ENCODE data around the gene GNPAT.
"Not testable (repeated sequence)": the region's sequence is repeated elsewhere in the genome, so short reads cannot be mapped to it uniquely, and the experiment has no call there.

Gene GNPAT

DNA sequence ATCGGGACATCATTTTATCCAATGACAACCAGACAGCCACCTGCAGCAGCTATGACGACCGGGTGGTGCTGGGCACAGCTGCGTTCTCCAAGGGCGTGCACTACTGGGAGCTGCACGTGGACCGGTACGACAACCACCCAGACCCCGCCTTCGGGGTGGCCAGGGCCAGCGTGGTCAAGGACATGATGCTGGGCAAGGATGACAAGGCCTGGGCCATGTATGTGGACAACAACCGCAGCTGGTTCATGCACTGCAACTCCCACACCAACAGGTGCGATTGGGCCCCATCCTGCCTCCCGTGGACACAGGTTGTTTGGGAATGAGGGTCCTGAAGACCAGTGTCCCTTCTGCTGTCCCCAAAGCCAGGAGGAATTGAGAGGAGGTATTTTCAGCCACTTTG, 32.0 kb upstream of the GNPAT start:
- no peak for ATAC-seq
- peaks cover 4% of the 10 kb centered on the region for H3K27me3 Mint-ChIP-seq
- H3K4me1 Mint-ChIP-seq = peaks cover 15% of the 10 kb centered on the region
- DNase-seq = no peak
- no peak overlapping the region for H3K27ac Mint-ChIP-seq
- no peak overlapping the region for H3K4me3 Mint-ChIP-seq
- no peaks in the 10 kb centered on the region for H3K9me3 Mint-ChIP-seq

GRCh38 chr1:231209531-231209930, 31.5 kb upstream of the GNPAT start:
- DNase-seq = no peak
- H3K27ac Mint-ChIP-seq = no peak overlapping the region
- no peaks in the 10 kb centered on the region for H3K9me3 Mint-ChIP-seq
- no peak overlapping the region for H3K4me3 Mint-ChIP-seq
- peaks cover 19% of the 10 kb centered on the region for H3K4me1 Mint-ChIP-seq
- H3K27me3 Mint-ChIP-seq = peaks cover 8% of the 10 kb centered on the region
- ATAC-seq = no peak

DNA sequence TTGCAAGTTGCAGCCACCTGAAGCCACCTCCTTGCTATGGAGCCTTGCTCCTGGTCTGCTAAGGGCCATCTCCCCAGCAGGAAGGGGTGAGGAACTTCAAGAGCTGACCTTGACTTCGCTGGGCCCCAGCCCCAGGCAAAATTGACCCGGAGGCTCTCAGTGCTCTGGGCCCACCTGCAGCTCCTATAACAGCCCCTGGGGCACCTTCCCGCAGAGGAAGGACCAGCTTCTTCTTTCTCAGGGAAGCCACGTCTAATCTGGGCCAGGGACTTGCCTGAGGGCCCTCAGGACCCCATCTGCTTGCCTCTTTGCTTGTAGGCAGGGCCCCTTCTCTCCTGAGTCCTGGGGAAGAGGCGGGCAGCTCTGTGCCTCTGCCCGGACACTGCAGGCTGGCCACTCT, 30.9 kb upstream of the GNPAT start:
- no peak overlapping the region for H3K27ac Mint-ChIP-seq
- H3K4me3 Mint-ChIP-seq = no peak overlapping the region
- peaks cover 24% of the 10 kb centered on the region for H3K4me1 Mint-ChIP-seq
- DNase-seq (no peak), ATAC-seq (no peak)
- H3K27me3 Mint-ChIP-seq = peaks cover 8% of the 10 kb centered on the region
- H3K9me3 Mint-ChIP-seq = no peaks in the 10 kb centered on the region

GRCh38 chr1:231211005-231211857, 29.8 kb upstream of the GNPAT start:
- ATAC-seq = peak; percentile 90
- Mint-ChIP-seq H3K9me3 (no peaks in the 10 kb centered on the region), H3K27ac (peak overlapping the region; percentile 8 to 95)

DNA sequence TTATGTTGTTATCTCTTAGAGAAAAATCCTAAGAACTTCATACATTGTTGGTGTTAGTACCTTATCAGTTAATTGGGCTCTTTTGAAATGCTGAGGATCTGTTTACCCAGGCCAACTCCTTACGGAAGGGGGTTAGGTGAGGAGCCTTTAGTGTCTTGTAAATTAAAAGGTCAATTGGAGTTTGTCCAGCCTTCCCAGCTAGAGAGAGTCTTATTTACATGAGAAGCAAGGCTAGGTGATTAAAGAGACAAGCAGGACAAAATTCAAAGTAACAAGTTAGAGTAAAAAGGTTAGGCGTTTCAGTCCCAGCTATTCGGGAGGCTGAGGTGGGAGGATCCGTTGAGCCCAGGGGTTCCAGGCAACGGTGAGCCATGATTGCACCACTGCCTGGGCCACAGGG, 28.7 kb upstream of the GNPAT start:
- not testable (repeated sequence) for H3K9me3 Mint-ChIP-seq, DNase-seq, ATAC-seq
- peak overlapping the region in 1 of 2 donors; percentile 35 for H3K4me3 Mint-ChIP-seq
- peaks cover 37% of the 10 kb centered on the region for H3K4me1 Mint-ChIP-seq
- peaks cover 14% of the 10 kb centered on the region for H3K27me3 Mint-ChIP-seq
- peak overlapping the region in 1 of 2 donors; percentile 65 for H3K27ac Mint-ChIP-seq

More at GRCh38 chr1:231211005-231211857, 29.8 kb upstream of the GNPAT start:
- peak overlapping the region; percentile 84 to 89 for H3K4me3 Mint-ChIP-seq
- DNase-seq = peak; percentile 93 to 95
- H3K4me1 Mint-ChIP-seq = peaks cover 35% of the 10 kb centered on the region
- H3K27me3 Mint-ChIP-seq = peaks cover 8% of the 10 kb centered on the region

DNA sequence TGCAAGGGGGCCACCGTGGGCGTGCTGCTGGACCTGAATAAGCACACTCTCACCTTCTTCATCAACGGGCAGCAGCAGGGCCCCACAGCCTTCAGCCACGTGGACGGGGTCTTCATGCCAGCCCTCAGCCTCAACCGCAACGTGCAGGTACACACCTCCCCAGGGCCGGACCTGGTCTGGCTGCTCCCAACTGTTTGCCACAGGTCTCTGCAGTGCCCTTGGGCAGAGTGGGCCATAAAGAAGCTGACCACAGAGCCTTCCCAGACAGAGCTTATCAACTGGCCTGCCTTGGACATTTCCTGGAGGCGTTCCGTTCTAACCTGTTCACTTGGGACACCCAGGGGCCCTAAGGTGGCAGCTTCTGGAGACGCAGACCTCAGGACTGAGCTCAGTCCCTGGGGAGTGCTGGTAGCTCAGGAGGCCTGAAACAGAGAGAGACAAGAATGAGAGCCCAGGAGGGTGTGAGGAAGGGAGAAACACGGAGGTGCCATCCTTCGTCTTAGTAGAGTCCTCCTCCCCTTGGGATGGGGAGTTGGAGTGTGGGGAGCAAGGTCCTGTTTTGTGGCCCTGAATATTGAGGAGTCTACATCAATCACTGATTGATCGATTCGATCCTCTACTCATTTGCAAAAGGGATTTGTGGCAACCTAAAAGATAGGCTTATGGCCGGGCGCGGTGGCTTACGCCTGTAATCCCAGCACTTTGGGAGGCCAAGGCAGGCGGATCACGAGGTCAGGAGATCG, 27.0 kb upstream of the GNPAT start:
- Mint-ChIP-seq H3K4me1 (peaks cover 37% of the 10 kb centered on the region), H3K9me3 (no peaks in the 10 kb centered on the region), H3K27me3 (peaks cover 17% of the 10 kb centered on the region), H3K4me3 (no peak overlapping the region), H3K27ac (no peak overlapping the region)
- ATAC-seq (no peak), DNase-seq (no peak)

GRCh38 chr1:231214918-231215680, 25.9 kb upstream of the GNPAT start:
- no peaks in the 10 kb centered on the region for H3K9me3 Mint-ChIP-seq
- peaks cover 17% of the 10 kb centered on the region for H3K27me3 Mint-ChIP-seq
- H3K4me1 Mint-ChIP-seq = peaks cover 37% of the 10 kb centered on the region
- H3K27ac Mint-ChIP-seq = peak overlapping the region in 1 of 2 donors; percentile 33
- peak overlapping the region; percentile 23 to 70 for H3K4me3 Mint-ChIP-seq
- no peak for ATAC-seq
- DNase-seq = peak; percentile 17 to 25

GRCh38 chr1:231215681-231216385, 25.2 kb upstream of the GNPAT start:
- H3K27ac Mint-ChIP-seq = peak overlapping the region in 1 of 2 donors; percentile 28
- no peaks in the 10 kb centered on the region for H3K9me3 Mint-ChIP-seq
- H3K4me3 Mint-ChIP-seq = peak overlapping the region; percentile 10 to 70
- no peak for ATAC-seq
- H3K27me3 Mint-ChIP-seq = peaks cover 17% of the 10 kb centered on the region
- no peak for DNase-seq
- peaks cover 37% of the 10 kb centered on the region for H3K4me1 Mint-ChIP-seq

DNA sequence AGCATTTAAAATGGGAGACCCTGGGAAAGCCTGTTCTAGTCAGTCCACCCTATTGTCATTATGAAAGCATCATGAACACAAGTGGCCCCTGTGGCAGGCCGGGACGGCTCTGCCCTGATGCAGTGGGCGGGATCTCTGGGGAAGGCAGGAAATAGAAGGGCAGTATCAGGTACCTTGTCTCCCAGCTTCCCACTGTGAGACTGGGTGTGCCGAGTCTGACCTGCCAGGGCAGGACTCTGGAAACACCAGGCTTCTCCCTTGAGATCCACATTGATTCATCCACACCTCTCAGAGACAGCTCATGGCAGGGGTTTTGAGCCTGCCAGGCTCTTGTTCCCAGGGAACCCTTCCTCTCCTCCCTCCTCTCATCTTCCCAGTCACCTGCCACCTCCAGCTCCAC, 24.5 kb upstream of the GNPAT start:
- ATAC-seq = no peak
- peak overlapping the region; percentile 30 to 69 for H3K27ac Mint-ChIP-seq
- H3K27me3 Mint-ChIP-seq = peaks cover 17% of the 10 kb centered on the region
- H3K4me3 Mint-ChIP-seq = no peak overlapping the region
- no peaks in the 10 kb centered on the region for H3K9me3 Mint-ChIP-seq
- peaks cover 31% of the 10 kb centered on the region for H3K4me1 Mint-ChIP-seq
- DNase-seq = no peak

DNA sequence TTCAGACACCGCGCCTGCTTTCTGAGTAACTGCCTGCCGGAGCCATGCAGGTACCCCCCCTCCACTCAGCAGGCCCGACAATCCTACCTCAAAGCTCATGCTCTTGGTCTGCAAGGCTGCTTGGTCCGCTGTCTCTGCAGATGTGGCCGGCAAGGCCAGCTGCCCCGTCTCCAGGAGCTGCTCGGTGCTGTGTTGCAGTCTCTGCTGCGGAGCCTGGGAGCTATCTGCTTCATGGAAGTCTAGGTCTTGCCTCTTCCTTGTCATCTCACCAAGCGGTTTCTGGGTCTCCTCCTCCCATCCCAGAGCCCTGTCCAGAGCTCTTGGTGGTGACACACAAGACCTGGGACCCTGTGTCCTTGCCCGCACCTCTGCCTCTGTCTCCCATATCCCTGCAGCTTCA, 24.0 kb upstream of the GNPAT start:
- no peak for DNase-seq
- Mint-ChIP-seq H3K9me3 (no peaks in the 10 kb centered on the region), H3K4me3 (no peak overlapping the region), H3K4me1 (peaks cover 25% of the 10 kb centered on the region), H3K27ac (peak overlapping the region in 1 of 2 donors; percentile 69), H3K27me3 (peaks cover 17% of the 10 kb centered on the region)
- ATAC-seq = no peak

DNA sequence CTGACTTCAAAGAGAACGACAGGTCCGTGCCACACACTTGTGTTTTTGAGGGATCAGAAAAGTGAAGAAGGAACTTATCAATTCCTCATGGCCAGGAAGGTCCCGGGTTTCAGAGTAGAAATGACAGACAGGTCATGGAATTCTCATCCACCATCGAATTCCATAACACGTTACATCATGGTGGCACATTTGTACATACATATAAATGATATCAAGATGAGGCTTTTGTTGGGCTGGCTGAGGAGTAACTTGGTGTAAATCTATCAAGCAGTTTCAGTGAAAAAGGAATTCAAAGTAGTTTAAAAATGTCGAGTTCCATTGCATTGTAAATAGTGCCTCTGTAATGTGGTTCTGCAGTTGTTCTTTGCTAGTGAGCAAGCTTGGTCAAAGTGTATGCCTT, 22.9 kb upstream of the GNPAT start:
- no peak for ATAC-seq
- Mint-ChIP-seq H3K27me3 (peaks cover 17% of the 10 kb centered on the region), H3K27ac (no peak overlapping the region), H3K4me1 (peaks cover 25% of the 10 kb centered on the region), H3K9me3 (no peaks in the 10 kb centered on the region), H3K4me3 (no peak overlapping the region)
- no peak for DNase-seq

GRCh38 chr1:231219422-231220401, 21.3 kb upstream of the GNPAT start:
- Mint-ChIP-seq H3K27me3 (peaks cover 9% of the 10 kb centered on the region), H3K9me3 (no peaks in the 10 kb centered on the region)

GRCh38 chr1:231220801-231221200, 20.2 kb upstream of the GNPAT start:
- ATAC-seq = no peak
- DNase-seq = no peak
- H3K4me1 Mint-ChIP-seq = peaks cover 7% of the 10 kb centered on the region
- H3K27ac Mint-ChIP-seq = no peak overlapping the region
- no peak overlapping the region for H3K4me3 Mint-ChIP-seq
- no peaks in the 10 kb centered on the region for H3K9me3 Mint-ChIP-seq
- H3K27me3 Mint-ChIP-seq = peaks cover 9% of the 10 kb centered on the region

More at GRCh38 chr1:231219422-231220401, 21.3 kb upstream of the GNPAT start:
- DNase-seq (no peak), ATAC-seq (no peak)
- Mint-ChIP-seq H3K4me1 (peaks cover 17% of the 10 kb centered on the region), H3K4me3 (no peak overlapping the region), H3K27ac (peak overlapping the region in 1 of 2 donors; percentile 75)

GRCh38 chr1:231226156-231226555, 14.9 kb upstream of the GNPAT start:
- ATAC-seq = no peak
- H3K27ac Mint-ChIP-seq = no peak overlapping the region

More at GRCh38 chr1:231226156-231226555, 14.9 kb upstream of the GNPAT start:
- Mint-ChIP-seq H3K27me3 (no peaks in the 10 kb centered on the region), H3K9me3 (no peaks in the 10 kb centered on the region), H3K4me3 (no peak overlapping the region), H3K4me1 (peaks cover 15% of the 10 kb centered on the region)
- DNase-seq = no peak

Measured in stimulated activated naive CD8-positive, alpha-beta T cell treated with anti-CD3 and anti-CD28 coated beads, Interleukin-15, amount 100 ng/mL, for 72 hours (primary cell).